HEK293T (cell line): ENCODE data around the gene SLC40A1.

Experiments used
- CTCF ChIA-PET: fragments of 350-600 bp; formaldehyde crosslinking; extraction: SDS; loops from one replicate; lab custom pipeline; 2021; ENCODE audit warnings: antibody characterized with exemption, inconsistent platforms; lab: Yijun Ruan, JAX
- POLR2A ChIA-PET: fragments of 350-600 bp; formaldehyde crosslinking; extraction: SDS; loops from one replicate; lab custom pipeline; 2020; ENCODE audit warnings: antibody characterized with exemption, inconsistent platforms; lab: Yijun Ruan, JAX
- DNase-seq: peaks from one replicate; pipeline ENCODE4 v3.0.0; 2012; ENCODE audit warnings: mixed read lengths; ENCODE audit errors: extremely low spot score
- ARNT ChIP-seq: fragments of 450-650 bp; IDR thresholded peaks from 2 replicates; pipeline ENCODE4 v1.6.1; 2017; ENCODE audit warnings: mild to moderate bottlenecking
- BHLHE40 ChIP-seq: fragments of 450-650 bp; IDR thresholded peaks from 2 replicates; pipeline ENCODE4 v1.6.1; 2016; ENCODE audit warnings: mild to moderate bottlenecking, moderate library complexity, borderline replicate concordance
- CTBP1 ChIP-seq: fragments of 450-650 bp; IDR thresholded peaks from 2 replicates; pipeline ENCODE4 v1.6.1; 2016; ENCODE audit warnings: borderline replicate concordance
- ELF4 ChIP-seq: fragments of 450-650 bp; IDR thresholded peaks from 2 replicates; pipeline ENCODE4 v1.6.1; 2017; ENCODE audit warnings: antibody characterized with exemption
- FOXA1 ChIP-seq: fragments of 450-650 bp; IDR thresholded peaks from 2 replicates; pipeline ENCODE4 v1.6.1; 2016; ENCODE audit warnings: mild to moderate bottlenecking
- FOXK2 ChIP-seq: fragments of 450-650 bp; IDR thresholded peaks from 2 replicates; pipeline ENCODE4 v1.6.1; 2016; ENCODE audit warnings: mild to moderate bottlenecking
- FOXM1 ChIP-seq: fragments of 450-650 bp; IDR thresholded peaks from 2 replicates; pipeline ENCODE4 v1.6.1; 2017; ENCODE audit warnings: mild to moderate bottlenecking, borderline replicate concordance
- HDGF ChIP-seq: fragments of 450-650 bp; IDR thresholded peaks from 2 replicates; pipeline ENCODE4 v1.6.1; 2017; ENCODE audit warnings: antibody characterized with exemption, borderline replicate concordance
- L3MBTL2 ChIP-seq: fragments of 450-650 bp; conservative IDR thresholded peaks from 2 replicates; pipeline ENCODE4 v1.6.1; 2016; ENCODE audit warnings: mild to moderate bottlenecking
- LEF1 ChIP-seq: fragments of 450-650 bp; IDR thresholded peaks from 2 replicates; pipeline ENCODE4 v1.6.1; 2017; ENCODE audit warnings: mild to moderate bottlenecking, borderline replicate concordance
- NFRKB ChIP-seq: fragments of 450-650 bp; IDR thresholded peaks from 2 replicates; pipeline ENCODE4 v1.6.1; 2016; ENCODE audit warnings: mild to moderate bottlenecking, moderate library complexity
- PKNOX1 ChIP-seq: fragments of 450-650 bp; IDR thresholded peaks from 2 replicates; pipeline ENCODE4 v1.6.1; 2016
- SP1 ChIP-seq: fragments of 450-650 bp; IDR thresholded peaks from 2 replicates; pipeline ENCODE4 v1.6.1; 2017
- SUZ12 ChIP-seq: fragments of 450-650 bp; IDR thresholded peaks from 2 replicates; pipeline ENCODE4 v1.6.1; 2016; ENCODE audit warnings: mild to moderate bottlenecking
- TARDBP ChIP-seq: fragments of 450-650 bp; IDR thresholded peaks from 2 replicates; pipeline ENCODE4 v1.6.1; 2016
- ZNF384 ChIP-seq: fragments of 450-650 bp; IDR thresholded peaks from 2 replicates; pipeline ENCODE4 v1.6.1; 2016

SLC40A1 gene

GRCh38 chr2:189613077-189613636 lies 32.6 kb upstream of the SLC40A1 start:
- CTCF ChIA-PET = interaction anchor here (0.8 kb wide), 1 partner anchor 12 kb away, joined by 4 read pairs; no protein-coding TSS in a partner anchor
- TF ChIP-seq PKNOX1 (peak; percentile 9; the same call in 1 of the 2 replicates), FOXA1 (no peak), ZNF384 (no peak), SP1 (no peak)
- peak; percentile 32 for DNase-seq
- POLR2A ChIA-PET = interaction anchor here (1.6 kb wide), 1 partner anchor 33 kb away, joined by 3 read pairs; the partner anchor contains the start of gene SLC40A1

GRCh38 chr2:189610700-189611099 lies 30.1 kb upstream of the SLC40A1 start:
- CTCF ChIA-PET = no interaction called here

GRCh38 chr2:189609853-189610252 lies 29.3 kb upstream of the SLC40A1 start:
- TF ChIP-seq ELF4 (no peak), FOXA1 (no peak), NFRKB (no peak), L3MBTL2 (no peak), ARNT (no peak), CTBP1 (no peak), SUZ12 (no peak), FOXK2 (no peak), SP1 (no peak), LEF1 (no peak)
- CTCF ChIA-PET = no interaction called here
- DNase-seq = no peak
- POLR2A ChIA-PET = no interaction called here

More at GRCh38 chr2:189610700-189611099, 30.1 kb upstream of the SLC40A1 start:
- TF ChIP-seq NFRKB = no peak
- no peak for TF ChIP-seq FOXK2
- no peak for TF ChIP-seq BHLHE40
- TF ChIP-seq FOXA1 = no peak
- no peak for TF ChIP-seq ELF4
- TF ChIP-seq SP1 = no peak
- no peak for TF ChIP-seq CTBP1
- no peak for TF ChIP-seq HDGF
- TF ChIP-seq PKNOX1 = no peak
- no peak for TF ChIP-seq L3MBTL2
- no peak for TF ChIP-seq TARDBP
- no peak for TF ChIP-seq ZNF384
- TF ChIP-seq ARNT = no peak
- no peak for TF ChIP-seq FOXM1
- no peak for TF ChIP-seq SUZ12
- TF ChIP-seq LEF1 = no peak
- DNase-seq = no peak
- POLR2A ChIA-PET = no interaction called here

- no peak for DNase-seq
- no peak for TF ChIP-seq LEF1
- TF ChIP-seq L3MBTL2 = no peak
- ChIA-PET CTCF (no interaction called here), POLR2A (no interaction called here)
Measured at GRCh38 chr2:189609423-189609816, 28.8 kb upstream of the SLC40A1 start.

- TF ChIP-seq BHLHE40 = no peak
- TF ChIP-seq TARDBP = no peak
- no peak for TF ChIP-seq SUZ12
- TF ChIP-seq FOXA1 = no peak
- TF ChIP-seq LEF1 = no peak
- no peak for TF ChIP-seq ELF4
- no peak for TF ChIP-seq NFRKB
- TF ChIP-seq HDGF = no peak
- TF ChIP-seq CTBP1 = no peak
- TF ChIP-seq ARNT = no peak
- no peak for TF ChIP-seq L3MBTL2
- TF ChIP-seq ZNF384 = no peak
- no peak for TF ChIP-seq SP1
- no peak for TF ChIP-seq FOXM1
- TF ChIP-seq PKNOX1 = no peak
- TF ChIP-seq FOXK2 = no peak
- CTCF ChIA-PET = no interaction called here
- DNase-seq = no peak
- POLR2A ChIA-PET = no interaction called here
Measured at GRCh38 chr2:189608795-189609422, 28.3 kb upstream of the SLC40A1 start.

- ChIA-PET POLR2A (interaction anchor here (2.8 kb wide), 1 partner anchor 28 kb away, joined by 9 read pairs; the partner anchor contains the start of gene SLC40A1), CTCF (no interaction called here)
- no peak for DNase-seq
- TF ChIP-seq PKNOX1 (no peak), SP1 (no peak), ZNF384 (no peak), HDGF (no peak), FOXK2 (no peak), SUZ12 (no peak), LEF1 (no peak), NFRKB (no peak), BHLHE40 (no peak), ELF4 (no peak), FOXM1 (no peak), FOXA1 (no peak), L3MBTL2 (no peak), CTBP1 (no peak), ARNT (no peak)
Measured at GRCh38 chr2:189608170-189608569, 27.6 kb upstream of the SLC40A1 start.
